Measurements from ENCODE around the gene STIMATE.

DNA sequence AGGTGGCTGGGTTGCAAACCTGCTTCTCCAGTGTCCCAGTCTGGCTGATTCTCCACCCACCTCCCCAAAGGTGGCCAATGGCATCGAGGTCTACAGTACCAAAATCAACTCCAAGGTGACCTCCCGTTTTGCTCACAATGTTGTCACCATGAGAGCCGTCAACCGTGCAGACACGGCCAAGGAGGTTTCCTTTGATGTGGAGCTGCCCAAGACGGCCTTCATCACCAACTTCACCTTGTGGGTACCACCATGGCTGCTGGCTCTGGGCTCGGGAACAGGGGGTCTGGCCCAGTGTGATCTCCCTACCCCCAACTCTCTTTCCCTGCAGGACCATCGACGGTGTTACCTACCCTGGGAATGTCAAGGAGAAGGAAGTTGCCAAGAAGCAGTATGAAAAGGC, 100.9 kb downstream of the STIMATE start:
- TF ChIP-seq, protein P1, sequence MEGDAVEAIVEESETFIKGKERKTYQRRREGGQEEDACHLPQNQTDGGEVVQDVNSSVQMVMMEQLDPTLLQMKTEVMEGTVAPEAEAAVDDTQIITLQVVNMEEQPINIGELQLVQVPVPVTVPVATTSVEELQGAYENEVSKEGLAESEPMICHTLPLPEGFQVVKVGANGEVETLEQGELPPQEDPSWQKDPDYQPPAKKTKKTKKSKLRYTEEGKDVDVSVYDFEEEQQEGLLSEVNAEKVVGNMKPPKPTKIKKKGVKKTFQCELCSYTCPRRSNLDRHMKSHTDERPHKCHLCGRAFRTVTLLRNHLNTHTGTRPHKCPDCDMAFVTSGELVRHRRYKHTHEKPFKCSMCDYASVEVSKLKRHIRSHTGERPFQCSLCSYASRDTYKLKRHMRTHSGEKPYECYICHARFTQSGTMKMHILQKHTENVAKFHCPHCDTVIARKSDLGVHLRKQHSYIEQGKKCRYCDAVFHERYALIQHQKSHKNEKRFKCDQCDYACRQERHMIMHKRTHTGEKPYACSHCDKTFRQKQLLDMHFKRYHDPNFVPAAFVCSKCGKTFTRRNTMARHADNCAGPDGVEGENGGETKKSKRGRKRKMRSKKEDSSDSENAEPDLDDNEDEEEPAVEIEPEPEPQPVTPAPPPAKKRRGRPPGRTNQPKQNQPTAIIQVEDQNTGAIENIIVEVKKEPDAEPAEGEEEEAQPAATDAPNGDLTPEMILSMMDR (IDR thresholded peaks at IDR 0.05): no peak
- no peak for TF ChIP-seq POLR2A (IDR thresholded peaks at IDR 0.05)
- no peak for TF ChIP-seq POLR2AphosphoS5 (IDR thresholded peaks at IDR 0.05)

Measured in prostate gland (tissue), 2 donors.